H9 (cell line): ENCODE results near the gene MYL2. TPM values are rescaled to one million over a fixed set of nuclear protein-coding genes. Genes with fewer than 3 reads are reported as not detected.

Experiments
- DNase-seq: peaks from one replicate; pipeline ENCODE4 v3.0.0-alpha.2; 2017
- H2AFZ ChIP-seq: one replicate; pipeline ENCODE4 v1.6.1; 2013; ENCODE audit warnings: mild to moderate bottlenecking, low read length, control low read depth, moderate library complexity
- H2AK5ac ChIP-seq: 2 replicates; pipeline ENCODE4 v1.6.1; 2013; ENCODE audit warnings: low read length, control low read depth, mixed read lengths; ENCODE audit not compliant: insufficient read length
- H2BK120ac ChIP-seq: one replicate; pipeline ENCODE4 v1.6.1; 2013; ENCODE audit warnings: low read depth, mild to moderate bottlenecking, low read length, control low read depth, inconsistent platforms; ENCODE audit not compliant: poor library complexity, severe bottlenecking
- H2BK12ac ChIP-seq: 2 replicates; pipeline ENCODE4 v1.6.1; 2013; ENCODE audit warnings: low read length, control low read depth, mixed read lengths, low read depth; ENCODE audit not compliant: insufficient read length
- H2BK15ac ChIP-seq: 2 replicates; pipeline ENCODE4 v1.6.1; 2013; ENCODE audit warnings: low read depth, low read length, control low read depth
- H2BK20ac ChIP-seq: one replicate; pipeline ENCODE4 v1.6.1; 2013; ENCODE audit warnings: low read depth, mild to moderate bottlenecking, low read length, control low read depth, inconsistent platforms; ENCODE audit not compliant: poor library complexity, severe bottlenecking
- H2BK5ac ChIP-seq: 2 replicates; pipeline ENCODE4 v1.6.1; 2013; ENCODE audit warnings: low read length, control low read depth, mixed read lengths; ENCODE audit not compliant: insufficient read length
- H3K14ac ChIP-seq: 2 replicates; pipeline ENCODE4 v1.6.1; 2013; ENCODE audit warnings: low read length, control low read depth; ENCODE audit not compliant: insufficient read depth
- H3K18ac ChIP-seq: 2 replicates; pipeline ENCODE4 v1.6.1; 2013; ENCODE audit warnings: low read depth, mild to moderate bottlenecking, mixed read lengths, low read length, control low read depth; ENCODE audit not compliant: insufficient read length
- H3K23ac ChIP-seq: 2 replicates; pipeline ENCODE4 v1.6.1; 2013; ENCODE audit warnings: low read length, control low read depth, mixed read lengths, low read depth; ENCODE audit not compliant: insufficient read length
- H3K23me2 ChIP-seq: 2 replicates; pipeline ENCODE4 v1.6.1; 2013; ENCODE audit warnings: low read depth, mild to moderate bottlenecking, mixed read lengths, low read length, control low read depth; ENCODE audit not compliant: insufficient read length, poor library complexity, severe bottlenecking
- H3K27ac ChIP-seq: 2 replicates; pipeline ENCODE4 v1.5.1; 2013; ENCODE audit warnings: low read length, control low read depth, mixed read lengths, low read depth; ENCODE audit not compliant: insufficient read length
- H3K27me3 ChIP-seq: 2 replicates; pipeline ENCODE4 v1.6.1; 2013; ENCODE audit warnings: low read length, control low read depth, inconsistent platforms; ENCODE audit not compliant: insufficient read depth
- H3K4ac ChIP-seq: 2 replicates; pipeline ENCODE4 v1.6.1; 2013; ENCODE audit warnings: low read depth, mild to moderate bottlenecking, control low read depth, inconsistent platforms, low read length, moderate library complexity
- H3K4me1 ChIP-seq: 2 replicates; pipeline ENCODE4 v1.6.1; 2013; ENCODE audit warnings: low read length, control low read depth, inconsistent platforms; ENCODE audit not compliant: insufficient read depth
- H3K4me2 ChIP-seq: 2 replicates; pipeline ENCODE4 v1.6.1; 2013; ENCODE audit warnings: low read length, control low read depth, mixed read lengths; ENCODE audit not compliant: insufficient read length, insufficient read depth
- H3K56ac ChIP-seq: 2 replicates; pipeline ENCODE4 v1.6.1; 2013; ENCODE audit warnings: low read depth, mild to moderate bottlenecking, mixed read lengths, low read length, control low read depth; ENCODE audit not compliant: insufficient read length
- H3K79me1 ChIP-seq: 2 replicates; pipeline ENCODE4 v1.6.1; 2013; ENCODE audit warnings: low read depth, mild to moderate bottlenecking, moderate library complexity, low read length, control low read depth, inconsistent platforms; ENCODE audit not compliant: insufficient read depth, poor library complexity, severe bottlenecking
- H3K79me2 ChIP-seq: 2 replicates; pipeline ENCODE4 v1.6.1; 2013; ENCODE audit warnings: low read length, control low read depth, inconsistent platforms; ENCODE audit not compliant: insufficient read depth
- H3K9ac ChIP-seq: 2 replicates; pipeline ENCODE4 v1.6.1; 2013; ENCODE audit warnings: low read length, control low read depth, mixed read lengths; ENCODE audit not compliant: insufficient read length; ENCODE audit errors: extremely low read depth
- H3K9me3 ChIP-seq: one replicate; pipeline ENCODE4 v1.6.1; 2013; ENCODE audit warnings: low read depth, low read length, inconsistent platforms; ENCODE audit not compliant: control insufficient read depth
- H3T11ph ChIP-seq: one replicate; pipeline ENCODE4 v1.6.1; 2013; ENCODE audit warnings: mild to moderate bottlenecking, low read length, control low read depth, inconsistent platforms
- H4K20me1 ChIP-seq: one replicate; pipeline ENCODE4 v1.6.1; 2013; ENCODE audit not compliant: control insufficient read depth, insufficient read length, insufficient read depth
- H4K5ac ChIP-seq: 2 replicates; pipeline ENCODE4 v1.6.1; 2013; ENCODE audit warnings: low read depth, mild to moderate bottlenecking, mixed read lengths, low read length, control low read depth; ENCODE audit not compliant: insufficient read length
- H4K8ac ChIP-seq: replicated peaks from 2 replicates; pipeline ENCODE4 v1.6.1; 2013; ENCODE audit warnings: low read length, control low read depth, mixed read lengths, low read depth; ENCODE audit not compliant: insufficient read length
- H4K91ac ChIP-seq: 2 replicates; pipeline ENCODE4 v1.6.1; 2013; ENCODE audit warnings: low read depth, mild to moderate bottlenecking, moderate library complexity, mixed read lengths, low read length, control low read depth; ENCODE audit not compliant: insufficient read length
- H3K27ac Mint-ChIP-seq, 3 experiments: 2 replicates in 2 of 3; 3 replicates in 1 of 3; pipeline ENCODE4 v1.8.0; 2020 to 2021; ENCODE audit warnings: mixed read lengths in 3 of 3, mild to moderate bottlenecking in 1 of 3, moderate library complexity in 1 of 3
- H3K27me3 Mint-ChIP-seq: 2 replicates; pipeline ENCODE4 v1.8.0; 2021; ENCODE audit warnings: low read depth, mild to moderate bottlenecking, moderate library complexity, mixed read lengths
- H3K36me3 Mint-ChIP-seq, 3 experiments: 2 replicates in 2 of 3; 3 replicates in 1 of 3; pipeline ENCODE4 v1.8.0; 2020 to 2021; ENCODE audit warnings: low read depth in 3 of 3, mixed read lengths in 3 of 3; ENCODE audit not compliant: insufficient read depth in 1 of 3
- H3K4me1 Mint-ChIP-seq, 2 experiments: 2 replicates each; pipeline ENCODE4 v1.8.0; 2020; ENCODE audit warnings: mixed read lengths in 2 of 2
- H3K4me3 Mint-ChIP-seq, 2 experiments: 2 replicates in 1 of 2; 3 replicates in 1 of 2; pipeline ENCODE4 v1.8.0; 2020 to 2021; ENCODE audit warnings: mild to moderate bottlenecking in 2 of 2, mixed read lengths in 2 of 2, moderate library complexity in 1 of 2
- H3K9me3 Mint-ChIP-seq, 2 experiments: 2 replicates in 1 of 2; 3 replicates in 1 of 2; pipeline ENCODE4 v1.8.0; 2020; ENCODE audit warnings: mild to moderate bottlenecking in 2 of 2, mixed read lengths in 2 of 2, moderate library complexity in 1 of 2
- WGBS: extraction: QIAGEN DNeasy Blood & Tissue Kit; methylation state at CpG from one replicate; pipeline ENCODE4 v1.1.7; 2013; ENCODE audit warnings: missing lambda C conversion rate, low lambda C conversion rate, mixed read lengths; ENCODE audit not compliant: insufficient read length; ENCODE audit errors: extremely low coverage; 5-methylcytosine and 5-hydroxymethylcytosine counted together
- total RNA-seq: library from RNA; stranded (reverse); gene quantifications from 2 replicates; pipeline ENCODE4 v1.2.1, GENCODE V29; 2021
- TF ChIP-seq, protein P1 (sequence below): fragments of 200-600 bp; sonication (generic); conservative IDR thresholded peaks from 3 replicates; pipeline ENCODE4 v1.8.0; 2021; ENCODE audit warnings: antibody characterized with exemption, mild to moderate bottlenecking

MYL2 gene
- total RNA-seq, 1 experiment from 2014 or later: not detected

DNA sequence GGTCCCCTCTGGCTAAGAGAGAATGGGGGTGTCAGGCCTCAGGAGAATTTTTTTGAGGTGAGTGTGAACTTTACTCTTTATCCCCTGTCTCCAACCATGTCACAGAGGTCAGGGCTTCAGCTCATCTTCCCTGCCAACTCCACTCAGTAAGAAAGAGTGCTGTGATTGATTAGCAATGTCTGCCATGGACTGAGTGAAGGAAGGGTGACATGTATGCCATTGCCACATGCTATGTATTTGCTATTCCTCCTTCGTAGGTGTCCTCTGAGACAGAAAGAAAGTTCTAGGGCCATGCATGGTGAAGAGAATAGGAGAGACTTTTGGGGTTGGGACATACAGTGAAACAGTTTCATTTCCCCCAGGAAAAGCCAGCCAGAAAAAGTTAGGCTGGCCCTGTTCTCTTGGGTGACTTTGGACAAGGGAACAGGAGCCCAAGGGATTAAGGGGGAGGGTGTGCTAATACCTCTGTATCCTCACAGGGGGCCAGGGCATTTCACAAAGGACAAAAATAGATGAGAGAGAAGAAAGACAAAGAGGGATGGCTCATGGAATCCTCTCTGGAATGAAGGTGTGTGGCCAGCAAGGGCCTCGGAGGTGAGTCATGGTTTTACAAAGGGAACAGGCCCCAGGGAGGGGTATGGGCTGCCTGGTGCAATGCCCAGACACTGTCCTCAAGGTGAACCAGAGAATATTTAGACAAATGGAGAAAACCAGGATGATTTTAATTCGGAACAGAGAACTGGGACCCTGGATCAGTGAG is 13.9 kb upstream of the MYL2 start:
- no peaks in the 10 kb centered on the region for H3K9me3 ChIP-seq
- peak overlapping the region; percentile 8; the same call in 1 of the 2 replicates for H3K14ac ChIP-seq
- 0 out of 5 replicates have a peak, but pooled peaks cover 0 to 4% of the 10 kb centered on the region in 2 experiments for H3K9me3 Mint-ChIP-seq
- H3K36me3 Mint-ChIP-seq: peaks cover 0 to 7% (median 0%) of the 10 kb centered on the region in 3 experiments; a peak in 4 of 7 replicates
- H3K79me1 ChIP-seq: no peaks in the 10 kb centered on the region
- H3K4me1 Mint-ChIP-seq: peaks cover 53 to 64% of the 10 kb centered on the region in 2 experiments
- no peak overlapping the region for H3K9ac ChIP-seq
- no peak overlapping the region for H3T11ph ChIP-seq
- TF ChIP-seq, protein P1, sequence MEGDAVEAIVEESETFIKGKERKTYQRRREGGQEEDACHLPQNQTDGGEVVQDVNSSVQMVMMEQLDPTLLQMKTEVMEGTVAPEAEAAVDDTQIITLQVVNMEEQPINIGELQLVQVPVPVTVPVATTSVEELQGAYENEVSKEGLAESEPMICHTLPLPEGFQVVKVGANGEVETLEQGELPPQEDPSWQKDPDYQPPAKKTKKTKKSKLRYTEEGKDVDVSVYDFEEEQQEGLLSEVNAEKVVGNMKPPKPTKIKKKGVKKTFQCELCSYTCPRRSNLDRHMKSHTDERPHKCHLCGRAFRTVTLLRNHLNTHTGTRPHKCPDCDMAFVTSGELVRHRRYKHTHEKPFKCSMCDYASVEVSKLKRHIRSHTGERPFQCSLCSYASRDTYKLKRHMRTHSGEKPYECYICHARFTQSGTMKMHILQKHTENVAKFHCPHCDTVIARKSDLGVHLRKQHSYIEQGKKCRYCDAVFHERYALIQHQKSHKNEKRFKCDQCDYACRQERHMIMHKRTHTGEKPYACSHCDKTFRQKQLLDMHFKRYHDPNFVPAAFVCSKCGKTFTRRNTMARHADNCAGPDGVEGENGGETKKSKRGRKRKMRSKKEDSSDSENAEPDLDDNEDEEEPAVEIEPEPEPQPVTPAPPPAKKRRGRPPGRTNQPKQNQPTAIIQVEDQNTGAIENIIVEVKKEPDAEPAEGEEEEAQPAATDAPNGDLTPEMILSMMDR: no peak
- no peak overlapping the region for H3K4me2 ChIP-seq
- no peaks in the 10 kb centered on the region for H4K20me1 ChIP-seq
- DNase-seq: peak; percentile 82
- H3K27ac ChIP-seq: no peak overlapping the region
- no peak overlapping the region for H2AFZ ChIP-seq
- peaks cover 7% of the 10 kb centered on the region; the same call in 1 of the 2 replicates for H3K4me1 ChIP-seq
- no peak overlapping the region for H2BK20ac ChIP-seq
- no peaks in the 10 kb centered on the region for H3K27me3 ChIP-seq
- no peak overlapping the region for H2BK15ac ChIP-seq
- peaks cover 4% of the 10 kb centered on the region for H3K23me2 ChIP-seq
- no peak overlapping the region for H3K4ac ChIP-seq
- H3K18ac ChIP-seq: peak overlapping the region; percentile 6
- H4K91ac ChIP-seq: no peak overlapping the region
- no peak overlapping the region for H3K23ac ChIP-seq
- H2BK120ac ChIP-seq: no peak overlapping the region
- H3K4me3 Mint-ChIP-seq: peak overlapping the region; percentile 37 to 51
- no peak overlapping the region for H3K56ac ChIP-seq
- no peak overlapping the region for H4K5ac ChIP-seq
- H3K79me2 ChIP-seq: no peaks in the 10 kb centered on the region; the same call in 1 of the 2 replicates
- no peak overlapping the region for H2AK5ac ChIP-seq
- H3K27me3 Mint-ChIP-seq: no peaks in the 10 kb centered on the region
- WGBS: no CpG with 5 or more reads among the region's 3 CpGs
- peak overlapping the region; percentile 78 to 97 (median 95); a peak in 5 of 7 replicates for H3K27ac Mint-ChIP-seq
- no peak overlapping the region for H4K8ac ChIP-seq
- no peak overlapping the region for H2BK5ac ChIP-seq
- no peak overlapping the region for H2BK12ac ChIP-seq
